HAP-1 (cell line): ENCODE data around the gene DENND1B.

Experiments used
- DNase-seq, 2 experiments: peaks; one replicate each; pipeline ENCODE4 v3.0.0-alpha.2; 2016 to 2020; ENCODE audit warnings: low spot score in 2 of 2
- H3K27me3 ChIP-seq: fragments of 250-450 bp; sonication (Bioruptor Pico); 2 replicates; pipeline ENCODE4 v1.5.1; 2020; ENCODE audit warnings: low read depth, mild to moderate bottlenecking, moderate library complexity
- H3K36me3 ChIP-seq: fragments of 250-450 bp; sonication (Bioruptor Pico); replicated peaks from 2 replicates; pipeline ENCODE4 v1.5.1; 2020; ENCODE audit warnings: mild to moderate bottlenecking
- H3K4me1 ChIP-seq: fragments of 250-450 bp; sonication (Bioruptor Pico); 2 replicates; pipeline ENCODE4 v1.5.1; 2020; ENCODE audit warnings: mild to moderate bottlenecking
- H3K4me3 ChIP-seq: fragments of 250-450 bp; sonication (Bioruptor Pico); 2 replicates; pipeline ENCODE4 v1.5.1; 2020; ENCODE audit warnings: mild to moderate bottlenecking, moderate library complexity
- H3K9me3 ChIP-seq: fragments of 250-450 bp; sonication (Bioruptor Pico); 2 replicates; pipeline ENCODE4 v1.5.1; 2020; ENCODE audit warnings: mild to moderate bottlenecking, moderate library complexity
- in situ Hi-C: fragments of 300-500 bp; cut with MboI; formaldehyde crosslinking; loops from 3 replicates; pipeline ENCODE4 v1.14.3; 2020; ENCODE audit warnings: low sequenced_read_pairs, inconsistent platforms, mixed read lengths

Gene DENND1B

GRCh38 chr1:197799271-197799670 lies 24.0 kb upstream of the DENND1B start:
- Histone ChIP-seq H3K36me3 (no peaks in the 10 kb centered on the region), H3K4me3 (no peak overlapping the region), H3K27me3 (no peaks in the 10 kb centered on the region), H3K4me1 (no peaks in the 10 kb centered on the region), H3K9me3 (peaks cover 8% of the 10 kb centered on the region)
- in situ Hi-C loops = no loop called here
- DNase-seq = no peak

- in situ Hi-C loops = no loop called here
- no peaks in the 10 kb centered on the region for H3K36me3 ChIP-seq
- H3K9me3 ChIP-seq = peaks cover 8% of the 10 kb centered on the region
- H3K4me1 ChIP-seq = no peaks in the 10 kb centered on the region
- no peak for DNase-seq
- H3K4me3 ChIP-seq = no peak overlapping the region
- no peaks in the 10 kb centered on the region for H3K27me3 ChIP-seq
Observed at GRCh38 chr1:197798492-197798891, 23.2 kb upstream of the DENND1B start.

GRCh38 chr1:197797010-197797409 lies 21.7 kb upstream of the DENND1B start:
- no peak for DNase-seq
- H3K27me3 ChIP-seq = no peaks in the 10 kb centered on the region
- no peaks in the 10 kb centered on the region for H3K36me3 ChIP-seq
- no peak overlapping the region for H3K4me3 ChIP-seq
- peaks cover 8% of the 10 kb centered on the region for H3K9me3 ChIP-seq
- no peaks in the 10 kb centered on the region for H3K4me1 ChIP-seq
- in situ Hi-C loops = no loop called here

GRCh38 chr1:197788741-197789739 lies 13.8 kb upstream of the DENND1B start:
- in situ Hi-C loops = no loop called here
- no peak overlapping the region for H3K4me3 ChIP-seq
- H3K4me1 ChIP-seq = no peaks in the 10 kb centered on the region
- H3K36me3 ChIP-seq = no peaks in the 10 kb centered on the region
- H3K9me3 ChIP-seq = no peaks in the 10 kb centered on the region
- DNase-seq = no peak
- H3K27me3 ChIP-seq = no peaks in the 10 kb centered on the region

- Histone ChIP-seq H3K9me3 (no peaks in the 10 kb centered on the region), H3K4me1 (no peaks in the 10 kb centered on the region), H3K36me3 (no peaks in the 10 kb centered on the region), H3K4me3 (no peak overlapping the region), H3K27me3 (no peaks in the 10 kb centered on the region)
- in situ Hi-C loops = no loop called here
- no peak for DNase-seq
Observed at GRCh38 chr1:197787623-197788536, 12.6 kb upstream of the DENND1B start.

GRCh38 chr1:197787056-197787455 lies 11.8 kb upstream of the DENND1B start:
- Histone ChIP-seq H3K27me3 (no peaks in the 10 kb centered on the region), H3K4me1 (no peaks in the 10 kb centered on the region), H3K9me3 (no peaks in the 10 kb centered on the region), H3K4me3 (no peak overlapping the region), H3K36me3 (no peaks in the 10 kb centered on the region)
- in situ Hi-C loops = no loop called here
- no peak for DNase-seq

- Histone ChIP-seq H3K9me3 (no peaks in the 10 kb centered on the region), H3K36me3 (no peaks in the 10 kb centered on the region), H3K4me1 (no peaks in the 10 kb centered on the region), H3K27me3 (no peaks in the 10 kb centered on the region), H3K4me3 (no peak overlapping the region)
- DNase-seq = no peak
- in situ Hi-C loops = no loop called here
Observed at GRCh38 chr1:197786280-197786679, 11.0 kb upstream of the DENND1B start.

- no peak for DNase-seq
- in situ Hi-C loops = no loop called here
Observed at GRCh38 chr1:197783510-197783948, 8.2 kb upstream of the DENND1B start.

GRCh38 chr1:197782722-197783360 lies 7.6 kb upstream of the DENND1B start:
- in situ Hi-C loops = no loop called here
- Histone ChIP-seq H3K9me3 (no peaks in the 10 kb centered on the region), H3K4me3 (no peak overlapping the region), H3K36me3 (no peaks in the 10 kb centered on the region), H3K27me3 (no peaks in the 10 kb centered on the region), H3K4me1 (no peaks in the 10 kb centered on the region)
- no peak for DNase-seq

More at GRCh38 chr1:197783510-197783948, 8.2 kb upstream of the DENND1B start:
- H3K9me3 ChIP-seq = no peaks in the 10 kb centered on the region
- no peaks in the 10 kb centered on the region for H3K27me3 ChIP-seq
- no peaks in the 10 kb centered on the region for H3K36me3 ChIP-seq
- no peak overlapping the region for H3K4me3 ChIP-seq
- H3K4me1 ChIP-seq = no peaks in the 10 kb centered on the region

GRCh38 chr1:197781968-197782721 lies 6.9 kb upstream of the DENND1B start:
- in situ Hi-C loops = no loop called here
- DNase-seq = no peak
- Histone ChIP-seq H3K36me3 (no peaks in the 10 kb centered on the region), H3K4me3 (no peak overlapping the region), H3K9me3 (no peaks in the 10 kb centered on the region), H3K4me1 (no peaks in the 10 kb centered on the region), H3K27me3 (no peaks in the 10 kb centered on the region)

GRCh38 chr1:197779921-197780320 lies 4.6 kb upstream of the DENND1B start:
- no peaks in the 10 kb centered on the region for H3K36me3 ChIP-seq
- DNase-seq = no peak
- in situ Hi-C loops = no loop called here
- peaks cover 4% of the 10 kb centered on the region for H3K4me1 ChIP-seq
- no peak overlapping the region for H3K4me3 ChIP-seq
- H3K27me3 ChIP-seq = no peaks in the 10 kb centered on the region
- no peaks in the 10 kb centered on the region for H3K9me3 ChIP-seq

GRCh38 chr1:197778366-197778945 lies 3.2 kb upstream of the DENND1B start:
- Histone ChIP-seq H3K27me3 (no peaks in the 10 kb centered on the region), H3K9me3 (no peaks in the 10 kb centered on the region), H3K4me1 (peaks cover 9% of the 10 kb centered on the region), H3K4me3 (no peak overlapping the region), H3K36me3 (no peaks in the 10 kb centered on the region)
- no peak for DNase-seq
- in situ Hi-C loops = no loop called here
